22Rv1 (cell line): ENCODE results near the gene MPDZ.

Experiments used
- CTCF ChIP-seq: fragments of 450-650 bp; IDR thresholded peaks from 2 replicates; pipeline ENCODE4 v1.5.1; 2017; ENCODE audit warnings: mild to moderate bottlenecking
- ZFX ChIP-seq: fragments of 450-650 bp; IDR thresholded peaks from 2 replicates; pipeline ENCODE4 v1.6.1; 2017; ENCODE audit warnings: antibody characterized with exemption, borderline replicate concordance

- TF ChIP-seq CTCF (peak; percentile 25), ZFX (no peak)
Observed at GRCh38 chr9:13213337-13213736, 66.2 kb downstream of the MPDZ start.
